NCI-H82 treated with DMSO at 0.1 percent for 48 hours (cell line): ENCODE results near the gene SCAI.
"Not testable (repeated sequence)": the region's sequence is repeated elsewhere in the genome, so short reads cannot be mapped to it uniquely, and the experiment has no call there.

Source experiments
- DNase-seq: peaks from one replicate; lab custom pipeline; 2025; ENCODE audit not compliant: unreplicated experiment; lab: John Stamatoyannopoulos, UW

Gene SCAI

GRCh38 chr9:125108541-125108940 lies 34.8 kb downstream of the SCAI start:
- not testable (repeated sequence) for DNase-seq

GRCh38 chr9:125106285-125106893 lies 36.9 kb downstream of the SCAI start:
- DNase-seq: no peak

- no peak for DNase-seq
Observed at GRCh38 chr9:125103770-125104460, 39.4 kb downstream of the SCAI start.

- no peak for DNase-seq
Observed at GRCh38 chr9:125103021-125103420, 40.3 kb downstream of the SCAI start.

- no peak for DNase-seq
Observed at GRCh38 chr9:125100822-125101221, 42.5 kb downstream of the SCAI start.

- DNase-seq: no peak
Observed at GRCh38 chr9:125099816-125100215, 43.5 kb downstream of the SCAI start.

- DNase-seq: no peak
Observed at GRCh38 chr9:125095821-125096443, 47.4 kb downstream of the SCAI start.

- no peak for DNase-seq
Observed at GRCh38 chr9:125091121-125091520, 52.2 kb downstream of the SCAI start.

- DNase-seq: no peak
Observed at GRCh38 chr9:125089331-125089730, 54.0 kb downstream of the SCAI start.

GRCh38 chr9:125088752-125089151 lies 54.6 kb downstream of the SCAI start:
- no peak for DNase-seq

- DNase-seq: no peak
Observed at GRCh38 chr9:125085703-125086477, 57.4 kb downstream of the SCAI start.

- not testable (repeated sequence) for DNase-seq
Observed at GRCh38 chr9:125082197-125082596, 61.1 kb downstream of the SCAI start.

GRCh38 chr9:125080797-125081196 lies 62.5 kb downstream of the SCAI start:
- DNase-seq: not testable (repeated sequence)

- DNase-seq: no peak
Observed at GRCh38 chr9:125079931-125080330, 63.4 kb downstream of the SCAI start.

GRCh38 chr9:125075997-125076396 lies 67.3 kb downstream of the SCAI start:
- DNase-seq: no peak

- DNase-seq: no peak
Observed at GRCh38 chr9:125074976-125075375, 68.4 kb downstream of the SCAI start.

- no peak for DNase-seq
Observed at GRCh38 chr9:125066839-125067619, 76.3 kb downstream of the SCAI start.

GRCh38 chr9:125061391-125061790 lies 81.9 kb downstream of the SCAI start:
- no peak for DNase-seq

GRCh38 chr9:125049212-125050049 lies 93.9 kb downstream of the SCAI start:
- DNase-seq: no peak

- DNase-seq: no peak
Observed at GRCh38 chr9:125043631-125044030, 99.7 kb downstream of the SCAI start.
